Measurements from ENCODE around the gene SPEF1.

- TF ChIP-seq TRIM24 (CRISPR knock-in tag; IDR thresholded peaks at IDR 0.05): no peak
- TF ChIP-seq PREB (CRISPR knock-in tag; IDR thresholded peaks at IDR 0.05): no peak
- TF ChIP-seq CTCF (CRISPR knock-in tag; IDR thresholded peaks at IDR 0.05): no peak
- no peak for TF ChIP-seq ZNF776 (CRISPR knock-in tag; IDR thresholded peaks at IDR 0.05)
- no peak for TF ChIP-seq RERE (CRISPR knock-in tag; IDR thresholded peaks at IDR 0.05; ENCODE audit: low read depth)
- no peak for TF ChIP-seq SMARCC2 (IDR thresholded peaks at IDR 0.05)
- no peak for TF ChIP-seq ZFAT (CRISPR knock-in tag; conservative IDR thresholded peaks at IDR 0.05)
- TF ChIP-seq ZNF382 (CRISPR knock-in tag; IDR thresholded peaks at IDR 0.05; ENCODE audit: borderline replicate concordance): no peak
- TF ChIP-seq NFATC3 (CRISPR knock-in tag; IDR thresholded peaks at IDR 0.05): no peak
- TF ChIP-seq TAF1 (CRISPR knock-in tag; IDR thresholded peaks at IDR 0.05): no peak
- TF ChIP-seq SRSF9 (IDR thresholded peaks at IDR 0.05; ENCODE audit: borderline replicate concordance, insufficient read depth, low read depth, low read length, poor library complexity, severe bottlenecking): no peak
- TF ChIP-seq PTBP1 (IDR thresholded peaks at IDR 0.05; ENCODE audit: low read depth, low read length, poor library complexity, severe bottlenecking): no peak
- no peak for TF ChIP-seq ZNF350 (CRISPR knock-in tag; IDR thresholded peaks at IDR 0.05; ENCODE audit: borderline replicate concordance, low read depth)
- no peak for TF ChIP-seq POLR2A (IDR thresholded peaks at IDR 0.05; ENCODE audit: insufficient read depth in 1 of 2, low read depth in 2 of 2, low read length in 2 of 2)
These were observed 39.9 kb upstream of the SPEF1 start for GRCh38 chr20:3820901-3821727.
